Measurements from ENCODE around the gene DBR1.

The DBR1 gene

GRCh38 chr3:138202945-138203701 lies 28.4 kb upstream of the DBR1 start:
- Histone ChIP-seq H3K36me3 (ENCODE audit: control insufficient read depth, insufficient read depth, low read length) (no peaks in the 10 kb centered on the region), H3K9me3 (ENCODE audit: control insufficient read depth, low read length) (no peaks in the 10 kb centered on the region), H3K4me1 (ENCODE audit: control insufficient read depth, insufficient read depth, low read length) (no peaks in the 10 kb centered on the region), H3K9ac (ENCODE audit: low read length) (no peak overlapping the region), H3K27me3 (ENCODE audit: control insufficient read depth, insufficient read depth, low read length) (no peaks in the 10 kb centered on the region), H3K4me3 (ENCODE audit: low read length) (no peak overlapping the region)

- Histone ChIP-seq H3K4me3 (ENCODE audit: low read length) (no peak overlapping the region), H3K4me1 (ENCODE audit: control insufficient read depth, insufficient read depth, low read length) (no peaks in the 10 kb centered on the region), H3K27me3 (ENCODE audit: control insufficient read depth, insufficient read depth, low read length) (no peaks in the 10 kb centered on the region), H3K36me3 (ENCODE audit: control insufficient read depth, insufficient read depth, low read length) (no peaks in the 10 kb centered on the region), H3K9ac (ENCODE audit: low read length) (no peak overlapping the region), H3K9me3 (ENCODE audit: control insufficient read depth, low read length) (no peaks in the 10 kb centered on the region)
These were observed 25.7 kb upstream of the DBR1 start for GRCh38 chr3:138200424-138200823.

- H3K4me3 ChIP-seq (ENCODE audit: low read length): no peak overlapping the region
- no peaks in the 10 kb centered on the region for H3K36me3 ChIP-seq (ENCODE audit: control insufficient read depth, insufficient read depth, low read length)
- no peaks in the 10 kb centered on the region for H3K27me3 ChIP-seq (ENCODE audit: control insufficient read depth, insufficient read depth, low read length)
- H3K9ac ChIP-seq (ENCODE audit: low read length): no peak overlapping the region
- no peaks in the 10 kb centered on the region for H3K4me1 ChIP-seq (ENCODE audit: control insufficient read depth, insufficient read depth, low read length)
- H3K9me3 ChIP-seq (ENCODE audit: control insufficient read depth, low read length): no peaks in the 10 kb centered on the region
These were observed 25.1 kb upstream of the DBR1 start for GRCh38 chr3:138199851-138200250.

- H3K4me3 ChIP-seq (ENCODE audit: low read length): no peak overlapping the region
- no peaks in the 10 kb centered on the region for H3K9me3 ChIP-seq (ENCODE audit: control insufficient read depth, low read length)
- H3K36me3 ChIP-seq (ENCODE audit: control insufficient read depth, insufficient read depth, low read length): no peaks in the 10 kb centered on the region
- no peak overlapping the region for H3K9ac ChIP-seq (ENCODE audit: low read length)
- H3K27me3 ChIP-seq (ENCODE audit: control insufficient read depth, insufficient read depth, low read length): no peaks in the 10 kb centered on the region
- H3K4me1 ChIP-seq (ENCODE audit: control insufficient read depth, insufficient read depth, low read length): no peaks in the 10 kb centered on the region
These were observed 22.8 kb upstream of the DBR1 start for GRCh38 chr3:138197524-138197923.

- no peak overlapping the region for H3K4me3 ChIP-seq (ENCODE audit: low read length)
- no peaks in the 10 kb centered on the region for H3K9me3 ChIP-seq (ENCODE audit: control insufficient read depth, low read length)
- no peaks in the 10 kb centered on the region for H3K27me3 ChIP-seq (ENCODE audit: control insufficient read depth, insufficient read depth, low read length)
- no peaks in the 10 kb centered on the region for H3K36me3 ChIP-seq (ENCODE audit: control insufficient read depth, insufficient read depth, low read length)
- no peak overlapping the region for H3K9ac ChIP-seq (ENCODE audit: low read length)
- no peaks in the 10 kb centered on the region for H3K4me1 ChIP-seq (ENCODE audit: control insufficient read depth, insufficient read depth, low read length)
These were observed 22.3 kb upstream of the DBR1 start for GRCh38 chr3:138197058-138197457.

- no peaks in the 10 kb centered on the region for H3K36me3 ChIP-seq (ENCODE audit: control insufficient read depth, insufficient read depth, low read length)
- H3K4me1 ChIP-seq (ENCODE audit: control insufficient read depth, insufficient read depth, low read length): no peaks in the 10 kb centered on the region
- H3K9me3 ChIP-seq (ENCODE audit: control insufficient read depth, low read length): no peaks in the 10 kb centered on the region
These were observed 21.3 kb upstream of the DBR1 start for GRCh38 chr3:138196023-138196422.

GRCh38 chr3:138195481-138195880 lies 20.8 kb upstream of the DBR1 start:
- Histone ChIP-seq H3K9me3 (ENCODE audit: control insufficient read depth, low read length) (no peaks in the 10 kb centered on the region), H3K36me3 (ENCODE audit: control insufficient read depth, insufficient read depth, low read length) (no peaks in the 10 kb centered on the region), H3K9ac (ENCODE audit: low read length) (no peak overlapping the region), H3K27me3 (ENCODE audit: control insufficient read depth, insufficient read depth, low read length) (no peaks in the 10 kb centered on the region), H3K4me1 (ENCODE audit: control insufficient read depth, insufficient read depth, low read length) (no peaks in the 10 kb centered on the region), H3K4me3 (ENCODE audit: low read length) (no peak overlapping the region)

More at GRCh38 chr3:138196023-138196422, 21.3 kb upstream of the DBR1 start:
- Histone ChIP-seq H3K27me3 (ENCODE audit: control insufficient read depth, insufficient read depth, low read length) (no peaks in the 10 kb centered on the region), H3K9ac (ENCODE audit: low read length) (no peak overlapping the region), H3K4me3 (ENCODE audit: low read length) (no peak overlapping the region)

GRCh38 chr3:138188013-138188730 lies 13.5 kb upstream of the DBR1 start:
- Histone ChIP-seq H3K36me3 (ENCODE audit: control insufficient read depth, insufficient read depth, low read length) (no peaks in the 10 kb centered on the region), H3K27me3 (ENCODE audit: control insufficient read depth, insufficient read depth, low read length) (no peaks in the 10 kb centered on the region), H3K4me1 (ENCODE audit: control insufficient read depth, insufficient read depth, low read length) (peaks cover 14% of the 10 kb centered on the region)

GRCh38 chr3:138187296-138188012 lies 12.7 kb upstream of the DBR1 start, which contains the start of gene ARMC8:
TSS of gene ARMC8 (plus strand) at chr3:138187301. CDS start at chr3:138187555, 254 bp downstream.
- Histone ChIP-seq H3K4me3 (ENCODE audit: low read length) (peak within 1 kb of the TSS; percentile 99), H3K36me3 (ENCODE audit: control insufficient read depth, insufficient read depth, low read length) (no peaks in the 10 kb centered on the region), H3K9me3 (ENCODE audit: control insufficient read depth, low read length) (no peaks in the 10 kb centered on the region), H3K9ac (ENCODE audit: low read length) (peak within 1 kb of the TSS; percentile 98), H3K27me3 (ENCODE audit: control insufficient read depth, insufficient read depth, low read length) (no peaks in the 10 kb centered on the region), H3K4me1 (ENCODE audit: control insufficient read depth, insufficient read depth, low read length) (peaks cover 14% of the 10 kb centered on the region)

More at GRCh38 chr3:138188013-138188730, 13.5 kb upstream of the DBR1 start:
- H3K9ac ChIP-seq (ENCODE audit: low read length): peak overlapping the region; percentile 98
- no peaks in the 10 kb centered on the region for H3K9me3 ChIP-seq (ENCODE audit: control insufficient read depth, low read length)
- peak overlapping the region; percentile 99 for H3K4me3 ChIP-seq (ENCODE audit: low read length)

- Histone ChIP-seq H3K4me3 (ENCODE audit: low read length) (peak overlapping the region; percentile 99), H3K36me3 (ENCODE audit: control insufficient read depth, insufficient read depth, low read length) (no peaks in the 10 kb centered on the region), H3K4me1 (ENCODE audit: control insufficient read depth, insufficient read depth, low read length) (peaks cover 14% of the 10 kb centered on the region), H3K27me3 (ENCODE audit: control insufficient read depth, insufficient read depth, low read length) (no peaks in the 10 kb centered on the region), H3K9ac (ENCODE audit: low read length) (peak overlapping the region; percentile 98), H3K9me3 (ENCODE audit: control insufficient read depth, low read length) (no peaks in the 10 kb centered on the region)
These were observed 12.1 kb upstream of the DBR1 start for GRCh38 chr3:138186803-138187295.

GRCh38 chr3:138186221-138186620 lies 11.5 kb upstream of the DBR1 start:
- Histone ChIP-seq H3K4me1 (ENCODE audit: control insufficient read depth, insufficient read depth, low read length) (peaks cover 14% of the 10 kb centered on the region), H3K4me3 (ENCODE audit: low read length) (peak overlapping the region; percentile 99), H3K9me3 (ENCODE audit: control insufficient read depth, low read length) (no peaks in the 10 kb centered on the region), H3K27me3 (ENCODE audit: control insufficient read depth, insufficient read depth, low read length) (no peaks in the 10 kb centered on the region), H3K36me3 (ENCODE audit: control insufficient read depth, insufficient read depth, low read length) (no peaks in the 10 kb centered on the region), H3K9ac (ENCODE audit: low read length) (peak overlapping the region; percentile 98)

- Histone ChIP-seq H3K4me3 (ENCODE audit: low read length) (no peak overlapping the region), H3K9me3 (ENCODE audit: control insufficient read depth, low read length) (no peaks in the 10 kb centered on the region), H3K36me3 (ENCODE audit: control insufficient read depth, insufficient read depth, low read length) (no peaks in the 10 kb centered on the region), H3K9ac (ENCODE audit: low read length) (no peak overlapping the region), H3K27me3 (ENCODE audit: control insufficient read depth, insufficient read depth, low read length) (no peaks in the 10 kb centered on the region), H3K4me1 (ENCODE audit: control insufficient read depth, insufficient read depth, low read length) (peaks cover 14% of the 10 kb centered on the region)
These were observed 10.3 kb upstream of the DBR1 start for GRCh38 chr3:138184994-138185393.

All from mucosa of stomach (tissue), 1 donor.